ENCODE results near the gene CTPS1. TPM values are rescaled to one million over a fixed set of nuclear protein-coding genes. Genes with fewer than 3 reads are reported as not detected.

CTPS1 gene
- total RNA-seq, 4 donors from 2014 or later, result 29.8 to 46.3 (median 35.8) TPM

DNA sequence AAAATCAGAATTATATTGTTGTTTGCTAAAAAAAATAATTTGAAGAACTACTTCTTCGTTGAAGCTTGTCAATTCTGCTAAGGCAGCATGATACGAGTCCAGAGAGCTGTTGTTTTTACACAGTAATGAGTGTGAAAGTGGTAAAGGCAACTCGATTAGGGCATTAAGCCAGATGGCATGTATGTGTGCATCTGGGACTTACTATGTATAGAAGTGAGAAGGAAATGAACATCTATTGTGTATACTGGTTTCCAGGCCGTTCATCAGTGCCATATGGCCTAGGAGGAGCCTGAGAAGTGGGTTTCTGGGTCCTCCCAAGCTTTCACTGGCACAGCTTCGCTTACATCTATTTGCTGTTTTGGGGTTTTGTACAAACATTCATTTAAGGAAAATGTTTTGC, 5.7 kb downstream of the CTPS1 start:
- H3K4me1 ChIP-seq, result peaks cover 0 to 58% (median 15%) of the 10 kb centered on the region in 4 donors
- H3K27ac ChIP-seq, result peak overlapping the region in 1 of 4 donors; percentile 36
- H3K36me3 ChIP-seq, result peaks cover 0 to 60% (median 0%) of the 10 kb centered on the region in 3 donors
- H3K27me3 ChIP-seq, result no peaks in the 10 kb centered on the region
- WGBS, 2 donors, result 59 to 71% methylated on average over 5 of the region's 5 CpGs
- no peak overlapping the region for H3K4me3 ChIP-seq
- H3K9me3 ChIP-seq, result no peaks in the 10 kb centered on the region
- DNase-seq (ENCODE audit: low spot score in 2 of 2), result no peak
- TF ChIP-seq POLR2A (IDR thresholded peaks at IDR 0.05) (no peak), EP300 (IDR thresholded peaks at IDR 0.05) (no peak)
- TF ChIP-seq, protein P1, sequence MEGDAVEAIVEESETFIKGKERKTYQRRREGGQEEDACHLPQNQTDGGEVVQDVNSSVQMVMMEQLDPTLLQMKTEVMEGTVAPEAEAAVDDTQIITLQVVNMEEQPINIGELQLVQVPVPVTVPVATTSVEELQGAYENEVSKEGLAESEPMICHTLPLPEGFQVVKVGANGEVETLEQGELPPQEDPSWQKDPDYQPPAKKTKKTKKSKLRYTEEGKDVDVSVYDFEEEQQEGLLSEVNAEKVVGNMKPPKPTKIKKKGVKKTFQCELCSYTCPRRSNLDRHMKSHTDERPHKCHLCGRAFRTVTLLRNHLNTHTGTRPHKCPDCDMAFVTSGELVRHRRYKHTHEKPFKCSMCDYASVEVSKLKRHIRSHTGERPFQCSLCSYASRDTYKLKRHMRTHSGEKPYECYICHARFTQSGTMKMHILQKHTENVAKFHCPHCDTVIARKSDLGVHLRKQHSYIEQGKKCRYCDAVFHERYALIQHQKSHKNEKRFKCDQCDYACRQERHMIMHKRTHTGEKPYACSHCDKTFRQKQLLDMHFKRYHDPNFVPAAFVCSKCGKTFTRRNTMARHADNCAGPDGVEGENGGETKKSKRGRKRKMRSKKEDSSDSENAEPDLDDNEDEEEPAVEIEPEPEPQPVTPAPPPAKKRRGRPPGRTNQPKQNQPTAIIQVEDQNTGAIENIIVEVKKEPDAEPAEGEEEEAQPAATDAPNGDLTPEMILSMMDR (IDR thresholded peaks at IDR 0.05), result no peak

GRCh38 chr1:40985875-40986274, 6.4 kb downstream of the CTPS1 start:
- TF ChIP-seq POLR2A (IDR thresholded peaks at IDR 0.05) (no peak), EP300 (IDR thresholded peaks at IDR 0.05) (no peak)
- TF ChIP-seq, protein P1 (IDR thresholded peaks at IDR 0.05), result no peak
- peaks cover 0 to 67% (median 0%) of the 10 kb centered on the region in 3 donors for H3K36me3 ChIP-seq
- H3K27me3 ChIP-seq, result no peaks in the 10 kb centered on the region
- 87% methylated on average over 3 of the region's 3 CpGs for whole genome bisulfite sequencing, 2 donors
- no peak overlapping the region for H3K4me3 ChIP-seq
- H3K4me1 ChIP-seq, result peaks cover 0 to 51% (median 12%) of the 10 kb centered on the region in 4 donors
- DNase-seq (ENCODE audit: low spot score in 2 of 2), result no peak
- peak overlapping the region in 1 of 4 donors; percentile 36 for H3K27ac ChIP-seq
- H3K9me3 ChIP-seq, result no peaks in the 10 kb centered on the region

GRCh38 chr1:40986328-40986783, 6.9 kb downstream of the CTPS1 start:
- 88% methylated on average over 10 of the region's 10 CpGs for WGBS, 2 donors
- H3K4me1 ChIP-seq, result peaks cover 0 to 46% (median 7%) of the 10 kb centered on the region in 4 donors
- H3K9me3 ChIP-seq, result no peaks in the 10 kb centered on the region
- DNase-seq (ENCODE audit: low spot score in 2 of 2), result no peak
- H3K27me3 ChIP-seq, result no peaks in the 10 kb centered on the region
- TF ChIP-seq EP300 (IDR thresholded peaks at IDR 0.05), result no peak
- TF ChIP-seq POLR2A (IDR thresholded peaks at IDR 0.05), result no peak
- TF ChIP-seq, protein P1 (IDR thresholded peaks at IDR 0.05), result no peak
- H3K27ac ChIP-seq, result no peak overlapping the region
- H3K36me3 ChIP-seq, result peaks cover 0 to 72% (median 0%) of the 10 kb centered on the region in 3 donors
- no peak overlapping the region for H3K4me3 ChIP-seq

DNA sequence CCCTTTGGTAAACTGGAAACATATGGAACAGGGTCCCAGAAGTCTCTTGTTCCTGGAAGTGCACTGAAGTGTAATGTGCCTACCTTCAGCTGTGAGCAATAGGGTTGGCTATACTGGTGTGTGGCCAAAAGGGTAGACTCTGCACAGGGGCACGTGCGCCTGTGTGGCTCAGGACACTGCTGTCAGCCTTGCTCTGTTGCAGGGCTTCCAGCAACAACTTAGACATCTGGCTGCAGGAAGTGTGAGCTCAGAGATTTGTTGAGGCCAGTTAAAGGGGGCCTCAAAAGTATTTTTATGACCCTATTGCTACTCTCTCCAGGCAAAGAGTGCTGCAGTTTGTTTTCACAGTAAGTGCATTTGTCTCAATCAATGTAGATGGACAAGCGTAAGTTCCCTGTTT, 7.5 kb downstream of the CTPS1 start:
- DNase-seq (ENCODE audit: low spot score in 2 of 2), result no peak
- H3K4me1 ChIP-seq, result peaks cover 0 to 40% (median 2%) of the 10 kb centered on the region in 4 donors
- H3K27ac ChIP-seq, result no peak overlapping the region
- peaks cover 0 to 78% (median 0%) of the 10 kb centered on the region in 3 donors for H3K36me3 ChIP-seq
- no peak overlapping the region for H3K4me3 ChIP-seq
- 68 to 82% methylated on average over 3 of the region's 3 CpGs for WGBS, 2 donors
- no peaks in the 10 kb centered on the region for H3K27me3 ChIP-seq
- TF ChIP-seq POLR2A (IDR thresholded peaks at IDR 0.05) (no peak), EP300 (IDR thresholded peaks at IDR 0.05) (no peak)
- TF ChIP-seq, protein P1 (IDR thresholded peaks at IDR 0.05), result no peak
- H3K9me3 ChIP-seq, result no peaks in the 10 kb centered on the region

DNA sequence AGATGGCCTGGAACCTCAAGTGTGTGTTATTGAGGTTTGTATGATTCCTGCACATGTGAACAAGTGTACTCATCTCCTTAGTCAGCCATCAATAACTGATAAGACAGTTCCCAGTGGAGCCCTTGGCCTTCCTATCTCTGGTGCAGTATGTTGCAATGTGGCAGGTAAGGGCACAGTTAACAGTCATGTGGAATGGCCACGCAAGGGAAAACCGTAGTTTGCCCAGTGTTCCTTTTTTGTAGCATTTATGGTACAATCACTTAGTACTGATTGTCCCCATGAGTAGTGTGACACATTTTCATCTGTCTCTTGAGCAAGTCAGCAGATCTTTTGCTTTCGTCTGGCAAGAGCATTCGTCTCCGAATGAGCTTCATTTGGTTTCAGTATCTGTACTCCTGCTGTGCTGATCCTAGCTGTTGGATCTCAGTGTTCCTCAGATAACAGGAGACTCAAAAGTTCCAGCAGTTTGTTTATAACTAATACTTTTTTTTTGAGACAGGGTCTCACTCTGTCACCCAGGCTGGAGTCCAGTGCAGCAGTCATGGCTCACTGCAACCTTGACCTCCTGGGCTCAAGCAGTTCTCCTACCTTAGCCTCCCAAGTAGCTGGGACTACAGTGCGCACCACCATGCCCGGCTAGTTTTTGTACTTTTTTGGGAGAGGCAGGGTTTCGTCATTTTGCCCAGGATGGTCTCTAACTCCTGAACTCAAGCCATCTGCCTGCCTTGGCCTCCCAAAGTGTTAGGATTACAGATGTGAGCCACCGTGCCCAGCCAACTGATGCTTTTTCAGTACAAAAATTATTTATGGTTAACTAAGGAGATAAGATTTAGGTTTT, 8.2 kb downstream of the CTPS1 start:
- no peak overlapping the region for H3K27ac ChIP-seq
- no peak for DNase-seq (ENCODE audit: low spot score in 2 of 2)
- peaks cover 0 to 33% (median 0%) of the 10 kb centered on the region in 4 donors for H3K4me1 ChIP-seq

More for the DNA sequence above, 8.2 kb downstream of the CTPS1 start:
- 87 to 90% methylated on average over 9 of the region's 9 CpGs for WGBS, 2 donors
- no peak overlapping the region for H3K4me3 ChIP-seq
- H3K27me3 ChIP-seq, result no peaks in the 10 kb centered on the region
- H3K36me3 ChIP-seq, result peaks cover 0 to 84% (median 0%) of the 10 kb centered on the region in 3 donors
- H3K9me3 ChIP-seq, result no peaks in the 10 kb centered on the region
- TF ChIP-seq EP300 (IDR thresholded peaks at IDR 0.05) (no peak), POLR2A (IDR thresholded peaks at IDR 0.05) (no peak)
- TF ChIP-seq, protein P1 (IDR thresholded peaks at IDR 0.05), result no peak
